H1 (cell line): ENCODE measurements around the gene PIP5K1C. TPM values are rescaled to one million over a fixed set of nuclear protein-coding genes. Genes with fewer than 3 reads are reported as not detected.

Experiments used
- CTCF ChIA-PET: fragments of 300-600 bp; sonication (Branson Sonifier 250); formaldehyde crosslinking; loops from one replicate; lab custom pipeline; 2021; ENCODE audit not compliant: partially characterized antibody; lab: Charles Lee
- POLR2A ChIA-PET: fragments of 300-600 bp; sonication (Branson Sonifier 250); formaldehyde crosslinking; loops from one replicate; lab custom pipeline; 2021; ENCODE audit warnings: inconsistent platforms; ENCODE audit not compliant: partially characterized antibody; lab: Charles Lee
- DNase-seq, 2 experiments: peaks; one replicate each; pipeline versions ENCODE4 v3.0.0 to v3.0.0-alpha.2; 2010 to 2022; ENCODE audit warnings: low spot score in 2 of 2, low read depth in 1 of 2, mixed read lengths in 1 of 2
- FAIRE-seq: peaks from 2 replicates; lab custom pipeline; 2011; peaks lifted over from hg19 to GRCh38; lab: Jason Lieb, UNC
- H2AFZ ChIP-seq: 2 replicates; pipeline ENCODE4 v1.8.1; 2012; ENCODE audit warnings: low read length, inconsistent platforms
- H2AK5ac ChIP-seq: 2 replicates; pipeline ENCODE4 v1.6.1; 2013; ENCODE audit warnings: low read depth, low read length
- H2BK120ac ChIP-seq: replicated peaks from 2 replicates; pipeline ENCODE3; 2013; ENCODE audit warnings: low read depth, low read length, inconsistent platforms
- H2BK12ac ChIP-seq: 2 replicates; pipeline ENCODE4 v1.6.1; 2013; ENCODE audit warnings: low read depth, low read length
- H2BK15ac ChIP-seq: 2 replicates; pipeline ENCODE4 v1.6.1; 2013; ENCODE audit warnings: low read length
- H2BK20ac ChIP-seq: 2 replicates; pipeline ENCODE4 v1.6.1; 2013; ENCODE audit warnings: low read length
- H2BK5ac ChIP-seq: 2 replicates; pipeline ENCODE4 v1.6.1; 2013; ENCODE audit warnings: low read depth, low read length
- H3K14ac ChIP-seq: 2 replicates; pipeline ENCODE4 v1.6.1; 2013; ENCODE audit warnings: inconsistent platforms; ENCODE audit not compliant: insufficient read length
- H3K18ac ChIP-seq: 2 replicates; pipeline ENCODE4 v1.6.1; 2013; ENCODE audit warnings: low read length; ENCODE audit errors: extremely low read depth
- H3K23ac ChIP-seq: 2 replicates; pipeline ENCODE4 v1.6.1; 2013; ENCODE audit warnings: inconsistent platforms; ENCODE audit not compliant: insufficient read length
- H3K23me2 ChIP-seq: 2 replicates; pipeline ENCODE4 v1.6.1; 2013; ENCODE audit warnings: low read depth, low read length
- H3K27ac ChIP-seq: 2 replicates; pipeline ENCODE4 v1.6.1; 2011; ENCODE audit warnings: low read depth, low read length, inconsistent platforms
- H3K27me3 ChIP-seq, 4 experiments: replicated peaks in 1 of 4; 1 replicate in 1 of 4; 2 replicates in 3 of 4; pipeline versions ENCODE4 v1.6.1 to v1.8.1; 2011 to 2013; ENCODE audit warnings: low read length in 3 of 4, mild to moderate bottlenecking in 3 of 4, inconsistent platforms in 2 of 4, mixed read lengths in 2 of 4, moderate library complexity in 1 of 4; ENCODE audit not compliant: control insufficient read depth in 3 of 4, insufficient read depth in 3 of 4; ENCODE audit errors: extremely low read depth in 1 of 4
- H3K36me3 ChIP-seq, 4 experiments: 2 replicates each; pipeline versions ENCODE4 v1.6.1 to v1.8.1; 2011 to 2013; ENCODE audit warnings: mild to moderate bottlenecking in 4 of 4, low read length in 3 of 4, moderate library complexity in 2 of 4, control low read depth in 1 of 4, inconsistent platforms in 1 of 4; ENCODE audit not compliant: insufficient read depth in 4 of 4, control insufficient read depth in 2 of 4
- H3K4ac ChIP-seq: replicated peaks from 2 replicates; pipeline ENCODE3; 2013; ENCODE audit warnings: low read length, low read depth, mixed read lengths, inconsistent platforms; ENCODE audit not compliant: insufficient read length
- H3K4me1 ChIP-seq, 4 experiments: replicated peaks in 1 of 4; 1 replicate in 1 of 4; 2 replicates in 3 of 4; pipeline versions ENCODE4 v1.6.1 to v1.8.1; 2011 to 2013; ENCODE audit warnings: low read length in 3 of 4, inconsistent platforms in 2 of 4, mixed read lengths in 1 of 4; ENCODE audit not compliant: insufficient read depth in 4 of 4, control insufficient read depth in 3 of 4
- H3K4me2 ChIP-seq, 2 experiments: 2 replicates each; pipeline versions ENCODE4 v1.6.1 to v1.8.1; 2011 to 2013; ENCODE audit warnings: low read depth in 2 of 2, low read length in 2 of 2, control low read depth in 1 of 2, inconsistent platforms in 1 of 2, mild to moderate bottlenecking in 1 of 2; ENCODE audit not compliant: insufficient read depth in 1 of 2
- H3K4me3 ChIP-seq, 4 experiments: fragments of 200-600, 300-600 bp in 1 of 4; sonication (generic), shearing (Covaris generic), sonication (Bioruptor Twin) in 1 of 4; 2 replicates each; pipeline versions ENCODE4 v1.5.1 to v1.8.1; 2011 to 2016; ENCODE audit warnings: low read length in 4 of 4, low read depth in 3 of 4, control low read depth in 2 of 4, inconsistent platforms in 2 of 4, mild to moderate bottlenecking in 2 of 4, mixed read lengths in 1 of 4, moderate library complexity in 1 of 4; ENCODE audit not compliant: insufficient read depth in 2 of 4; ENCODE audit errors: extremely low read depth in 1 of 4
- H3K56ac ChIP-seq: replicated peaks from 2 replicates; pipeline ENCODE3; 2013; ENCODE audit warnings: low read depth, mild to moderate bottlenecking, mixed read lengths, low read length, inconsistent platforms; ENCODE audit not compliant: insufficient read length
- H3K79me1 ChIP-seq: 2 replicates; pipeline ENCODE4 v1.6.1; 2013; ENCODE audit warnings: low read depth, low read length, control low read depth
- H3K79me2 ChIP-seq, 2 experiments: 2 replicates each; pipeline versions ENCODE4 v1.6.1 to v1.8.1; 2012 to 2013; ENCODE audit warnings: low read length in 2 of 2, mild to moderate bottlenecking in 2 of 2, inconsistent platforms in 1 of 2; ENCODE audit not compliant: insufficient read depth in 2 of 2, control insufficient read depth in 1 of 2
- H3K9ac ChIP-seq, 4 experiments: replicated peaks in 1 of 4; 1 replicate in 1 of 4; 2 replicates in 3 of 4; pipeline versions ENCODE4 v1.6.1 to v1.8.1; 2011 to 2013; ENCODE audit warnings: low read depth in 3 of 4, low read length in 3 of 4, control low read depth in 2 of 4, mild to moderate bottlenecking in 2 of 4, moderate library complexity in 2 of 4, inconsistent platforms in 1 of 4; ENCODE audit errors: extremely low read depth in 1 of 4
- H3K9me3 ChIP-seq, 2 experiments: 2 replicates each; pipeline versions ENCODE4 v1.6.1 to v1.8.1; 2012 to 2013; ENCODE audit warnings: mild to moderate bottlenecking in 2 of 2, moderate library complexity in 2 of 2, control low read depth in 1 of 2, inconsistent platforms in 1 of 2, low read depth in 1 of 2, low read length in 1 of 2, mixed read lengths in 1 of 2; ENCODE audit not compliant: insufficient read depth in 2 of 2
- H4K20me1 ChIP-seq, 2 experiments: replicated peaks in 1 of 2; 2 replicates each; pipeline versions ENCODE3 to v1.8.1; 2011 to 2013; ENCODE audit warnings: inconsistent platforms in 2 of 2, low read length in 2 of 2, mild to moderate bottlenecking in 1 of 2; ENCODE audit not compliant: insufficient read depth in 2 of 2, control insufficient read depth in 1 of 2
- H4K5ac ChIP-seq: 2 replicates; pipeline ENCODE4 v1.6.1; 2013; ENCODE audit warnings: low read length, low read depth, mixed read lengths, inconsistent platforms; ENCODE audit not compliant: insufficient read length
- H4K8ac ChIP-seq: 2 replicates; pipeline ENCODE4 v1.8.0; 2013; ENCODE audit warnings: mild to moderate bottlenecking, moderate library complexity, low read length, inconsistent platforms; ENCODE audit not compliant: insufficient read depth; ENCODE audit errors: extremely low read depth
- H4K91ac ChIP-seq: replicated peaks from 2 replicates; pipeline ENCODE3; 2013; ENCODE audit warnings: low read length, mixed read lengths, inconsistent platforms; ENCODE audit not compliant: insufficient read length
- BCL11A ChIP-seq, 2 experiments: IDR thresholded peaks; one replicate each; pipeline ENCODE4 v1.6.1; 2011; ENCODE audit warnings: low read depth in 2 of 2, low read length in 2 of 2, mild to moderate bottlenecking in 2 of 2
- CHD2 ChIP-seq: IDR thresholded peaks from 2 replicates; pipeline ENCODE4 v1.6.1; 2012; ENCODE audit warnings: low read length, improper control_type of control experiment
- EZH2 ChIP-seq: fragments of 200-600 bp; sonication (generic); IDR thresholded peaks from 2 replicates; pipeline ENCODE4 v1.7.1; 2012; ENCODE audit warnings: low read depth, mild to moderate bottlenecking, moderate library complexity, low read length, inconsistent platforms; ENCODE audit not compliant: severe bottlenecking
- SIX5 ChIP-seq: IDR thresholded peaks from 2 replicates; pipeline ENCODE4 v1.6.1; 2011; ENCODE audit warnings: mild to moderate bottlenecking, low read depth, low read length
- TCF12 ChIP-seq: IDR thresholded peaks from 2 replicates; pipeline ENCODE4 v1.6.1; 2011; ENCODE audit warnings: low read depth, mild to moderate bottlenecking, low read length
- YY1 ChIP-seq: IDR thresholded peaks from 2 replicates; pipeline ENCODE4 v1.6.1; 2011; ENCODE audit warnings: low read depth, mild to moderate bottlenecking, low read length
- WGBS, 2 experiments: shearing (Covaris generic) in 1 of 2; methylation state at CpG; one replicate each; pipeline versions ENCODE4 v1.1.6 to v1.1.7; 2013 to 2015; ENCODE audit warnings: low lambda C conversion rate in 2 of 2, mixed read lengths in 2 of 2, inconsistent platforms in 1 of 2, low coverage in 1 of 2, missing lambda C conversion rate in 1 of 2; ENCODE audit not compliant: insufficient replicate concordance in 2 of 2, insufficient coverage in 1 of 2, insufficient read length in 1 of 2; ENCODE audit errors: extremely low coverage in 1 of 2, missing lambda C conversion rate in 1 of 2; 5-methylcytosine and 5-hydroxymethylcytosine counted together
- polyA plus RNA-seq, 7 experiments: library from polyadenylated mRNA; depleted of rRNA in 3 of 7; stranded (reverse) in 5 of 7; unstranded in 2 of 7; fragments of >200 nt in 5 of 7; fragments of 200-250 nt in 2 of 7; gene quantifications; 1 replicate in 5 of 7; 2 replicates in 1 of 7; 4 replicates in 1 of 7; pipeline versions ENCODE4 v1.2.1 to v1.2.3, GENCODE V29; 2011 to 2013; ENCODE audit warnings: missing spikeins in 2 of 7, mixed read lengths in 2 of 7
- total RNA-seq: library from RNA; stranded (reverse); fragmentation: NEBNext Ultra II Directional; extraction: Animal tissue kit (Norgen Biotek cat#: 25700); gene quantifications from 2 replicates; pipeline ENCODE4 v1.2.1, GENCODE V29; 2021
- TF ChIP-seq, protein P1 (sequence below): IDR thresholded peaks from 2 replicates; pipeline ENCODE4 v1.6.1; 2011; ENCODE audit warnings: low read length, improper control_type of control experiment

PIP5K1C gene
- total and polyA plus RNA-seq, 2 of the 8 experiments (the other 6 are each of a cell fraction or from before 2014, with no cell fraction given), result 10.6 to 32.9 TPM

- ChIA-PET CTCF (interaction anchor here (0.6 to 3.9 kb wide), 4 partner anchors 9 to 427 kb away, joined by 3 to 14 read pairs (median 4); partner anchors contain the start of gene MRPL54), POLR2A (interaction anchor here (0.8 to 1.0 kb wide), 2 partner anchors 12 to 22 kb away, joined by 3 read pairs; partner anchors contain the start of gene MRPL54)
- Histone ChIP-seq H4K20me1 (peaks cover 0 to 3% of the 10 kb centered on the region in 2 experiments), H3K4me1 (no peaks in the 10 kb centered on the region), H3K14ac (no peak overlapping the region), H2BK5ac (no peak overlapping the region), H2BK12ac (no peak overlapping the region), H3K56ac (no peak overlapping the region), H4K91ac (no peak overlapping the region), H3K18ac (no peak overlapping the region), H2BK20ac (no peak overlapping the region), H2AK5ac (no peak overlapping the region), H2AFZ (no peak overlapping the region), H3K36me3 (peaks cover 0 to 4% (median 1%) of the 10 kb centered on the region in 4 experiments; a peak in 2 of 8 replicates), H4K8ac (no peak overlapping the region), H2BK120ac (no peak overlapping the region), H3K79me2 (no peaks in the 10 kb centered on the region), H3K4ac (no peak overlapping the region), H3K27ac (no peak overlapping the region), H3K9ac (no peak overlapping the region), H3K27me3 (no peaks in the 10 kb centered on the region), H4K5ac (no peak overlapping the region), H3K4me3 (no peak overlapping the region), H2BK15ac (no peak overlapping the region), H3K4me2 (no peak overlapping the region), H3K9me3 (no peaks in the 10 kb centered on the region), H3K23me2 (no peaks in the 10 kb centered on the region), H3K79me1 (no peaks in the 10 kb centered on the region), H3K23ac (no peak overlapping the region)
- TF ChIP-seq CHD2 (no peak), SIX5 (no peak), EZH2 (no peak), YY1 (no peak), TCF12 (no peak), BCL11A (IDR thresholded peaks at IDR 0.05; ENCODE audit: low read depth in 2 of 2, low read length in 2 of 2) (no peak)
- TF ChIP-seq, protein P1, sequence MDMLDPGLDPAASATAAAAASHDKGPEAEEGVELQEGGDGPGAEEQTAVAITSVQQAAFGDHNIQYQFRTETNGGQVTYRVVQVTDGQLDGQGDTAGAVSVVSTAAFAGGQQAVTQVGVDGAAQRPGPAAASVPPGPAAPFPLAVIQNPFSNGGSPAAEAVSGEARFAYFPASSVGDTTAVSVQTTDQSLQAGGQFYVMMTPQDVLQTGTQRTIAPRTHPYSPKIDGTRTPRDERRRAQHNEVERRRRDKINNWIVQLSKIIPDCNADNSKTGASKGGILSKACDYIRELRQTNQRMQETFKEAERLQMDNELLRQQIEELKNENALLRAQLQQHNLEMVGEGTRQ, result no peak
- FAIRE-seq (no peak), DNase-seq (no peak)
- 92% methylated on average over 24 of the region's 24 CpGs; no CpG with 5 or more reads in 1 of the 2 experiments for WGBS, 2 experiments
Measured at GRCh38 chr19:3740431-3740830, 40.2 kb upstream of the PIP5K1C start.
